HepG2 (cell line): ENCODE results near the gene SUOX. TPM values are rescaled to one million over a fixed set of nuclear protein-coding genes. Genes with fewer than 3 reads are reported as not detected.

Experiments
- FOXK1 ChIP-seq: sonication (generic); formaldehyde crosslinking; IDR thresholded peaks from 2 replicates; pipeline ENCODE4 v1.4.0; 2020; ENCODE audit warnings: low read depth, missing genetic modification reagents, borderline replicate concordance
- MEF2D ChIP-seq: sonication (generic); formaldehyde crosslinking; IDR thresholded peaks from 2 replicates; pipeline ENCODE4 v1.5.1; 2020; ENCODE audit warnings: mild to moderate bottlenecking, missing genetic modification reagents
- MTA3 ChIP-seq: sonication (generic); formaldehyde crosslinking; IDR thresholded peaks from 2 replicates; pipeline ENCODE4 v1.4.0; 2020; ENCODE audit warnings: missing genetic modification reagents
- NONO ChIP-seq, 2 experiments: fragments of 450-650 bp in 1 of 2; sonication (generic) in 1 of 2; formaldehyde crosslinking in 1 of 2; IDR thresholded peaks in 1 of 2; conservative IDR thresholded peaks in 1 of 2; 2 replicates each; pipeline versions ENCODE4 v1.6.1 to v1.8.0; 2017 to 2022; ENCODE audit warnings: mild to moderate bottlenecking in 1 of 2, missing genetic modification reagents in 1 of 2, moderate library complexity in 1 of 2
- POLR2A ChIP-seq, 2 experiments: IDR thresholded peaks; 2 replicates each; pipeline ENCODE4 v1.6.1; 2011; ENCODE audit warnings: low read depth in 2 of 2, low read length in 2 of 2, mild to moderate bottlenecking in 1 of 2, moderate library complexity in 1 of 2; ENCODE audit not compliant: insufficient read depth in 1 of 2
- SALL1 ChIP-seq: sonication (generic); formaldehyde crosslinking; IDR thresholded peaks from 2 replicates; pipeline ENCODE4 v1.8.0; 2022; ENCODE audit warnings: mild to moderate bottlenecking, missing genetic modification reagents
- TAF1 ChIP-seq: sonication (generic); formaldehyde crosslinking; IDR thresholded peaks from 2 replicates; pipeline ENCODE4 v1.4.0; 2020; ENCODE audit warnings: missing genetic modification reagents
- ZBTB1 ChIP-seq: sonication (generic); formaldehyde crosslinking; IDR thresholded peaks from 2 replicates; pipeline ENCODE4 v1.4.0; 2020; ENCODE audit warnings: missing genetic modification reagents, borderline replicate concordance
- ZFX ChIP-seq: sonication (generic); formaldehyde crosslinking; IDR thresholded peaks from 2 replicates; pipeline ENCODE4 v1.4.0; 2020; ENCODE audit warnings: mild to moderate bottlenecking, low read depth, missing genetic modification reagents, moderate library complexity
- ZNF17 ChIP-seq: sonication (generic); formaldehyde crosslinking; IDR thresholded peaks from 2 replicates; pipeline ENCODE4 v1.5.0; 2020; ENCODE audit warnings: mild to moderate bottlenecking, missing genetic modification reagents
- ZNF335 ChIP-seq: sonication (generic); formaldehyde crosslinking; IDR thresholded peaks from 2 replicates; pipeline ENCODE4 v1.4.0; 2020; ENCODE audit warnings: missing genetic modification reagents
- ZNF547 ChIP-seq: sonication (generic); formaldehyde crosslinking; IDR thresholded peaks from 2 replicates; pipeline ENCODE4 v1.5.1; 2020; ENCODE audit warnings: mild to moderate bottlenecking, missing genetic modification reagents
- ZNF839 ChIP-seq: sonication (generic); formaldehyde crosslinking; IDR thresholded peaks from 2 replicates; pipeline ENCODE4 v1.4.0; 2020; ENCODE audit warnings: missing genetic modification reagents, mild to moderate bottlenecking, borderline replicate concordance
- ZNF891 ChIP-seq: sonication (generic); formaldehyde crosslinking; IDR thresholded peaks from 2 replicates; pipeline ENCODE4 v1.5.0; 2020; ENCODE audit warnings: mild to moderate bottlenecking, missing genetic modification reagents
- polyA plus RNA-seq, 8 experiments: library from polyadenylated mRNA; depleted of rRNA in 3 of 8; stranded (reverse) in 7 of 8; unstranded in 1 of 8; fragments of >200 nt; fragmentation: Illumina TruSeq in 4 of 8; extraction: Trizol in 4 of 8; gene quantifications; 2 replicates each; pipeline versions ENCODE4 v1.2.1 to v1.2.3, GENCODE V29; 2011 to 2016; ENCODE audit warnings: low read depth in 4 of 8, missing spikeins in 1 of 8, mixed read lengths in 1 of 8; ENCODE audit not compliant: insufficient read depth in 1 of 8
- total RNA-seq, 5 experiments: library from RNA; depleted of rRNA; stranded (reverse); fragments of >200 nt; fragmentation: Illumina TruSeq; extraction: Trizol; gene quantifications; 2 replicates each; pipeline ENCODE4 v1.2.3, GENCODE V29; 2016; ENCODE audit warnings: low read depth in 1 of 5
- TF ChIP-seq, protein P1 (sequence below): sonication (generic); formaldehyde crosslinking; IDR thresholded peaks from 2 replicates; pipeline ENCODE4 v1.5.1; 2020; ENCODE audit warnings: missing genetic modification reagents, mild to moderate bottlenecking, borderline replicate concordance
- TF ChIP-seq, protein P2 (sequence below): fragments of 450-650 bp; IDR thresholded peaks from 2 replicates; pipeline ENCODE4 v1.6.1; 2017; ENCODE audit warnings: mild to moderate bottlenecking
- TF ChIP-seq, protein P3 (sequence below): sonication (generic); formaldehyde crosslinking; IDR thresholded peaks from 2 replicates; pipeline ENCODE4 v1.5.1; 2020; ENCODE audit warnings: missing genetic modification reagents, mild to moderate bottlenecking, borderline replicate concordance
- TF ChIP-seq, protein P4 (sequence below): sonication (generic); formaldehyde crosslinking; conservative IDR thresholded peaks from 2 replicates; pipeline ENCODE4 v1.8.1; 2023; ENCODE audit warnings: missing genetic modification reagents
- TF ChIP-seq, protein P5 (sequence below): sonication (generic); formaldehyde crosslinking; IDR thresholded peaks from 2 replicates; pipeline ENCODE4 v1.8.0; 2022; ENCODE audit warnings: mild to moderate bottlenecking, missing genetic modification reagents, moderate library complexity

The SUOX gene
- total and polyA plus RNA-seq, 2 of the 13 experiments (the other 11 are each of a cell fraction or from before 2014, with no cell fraction given), result 23.9 to 25.9 TPM

DNA sequence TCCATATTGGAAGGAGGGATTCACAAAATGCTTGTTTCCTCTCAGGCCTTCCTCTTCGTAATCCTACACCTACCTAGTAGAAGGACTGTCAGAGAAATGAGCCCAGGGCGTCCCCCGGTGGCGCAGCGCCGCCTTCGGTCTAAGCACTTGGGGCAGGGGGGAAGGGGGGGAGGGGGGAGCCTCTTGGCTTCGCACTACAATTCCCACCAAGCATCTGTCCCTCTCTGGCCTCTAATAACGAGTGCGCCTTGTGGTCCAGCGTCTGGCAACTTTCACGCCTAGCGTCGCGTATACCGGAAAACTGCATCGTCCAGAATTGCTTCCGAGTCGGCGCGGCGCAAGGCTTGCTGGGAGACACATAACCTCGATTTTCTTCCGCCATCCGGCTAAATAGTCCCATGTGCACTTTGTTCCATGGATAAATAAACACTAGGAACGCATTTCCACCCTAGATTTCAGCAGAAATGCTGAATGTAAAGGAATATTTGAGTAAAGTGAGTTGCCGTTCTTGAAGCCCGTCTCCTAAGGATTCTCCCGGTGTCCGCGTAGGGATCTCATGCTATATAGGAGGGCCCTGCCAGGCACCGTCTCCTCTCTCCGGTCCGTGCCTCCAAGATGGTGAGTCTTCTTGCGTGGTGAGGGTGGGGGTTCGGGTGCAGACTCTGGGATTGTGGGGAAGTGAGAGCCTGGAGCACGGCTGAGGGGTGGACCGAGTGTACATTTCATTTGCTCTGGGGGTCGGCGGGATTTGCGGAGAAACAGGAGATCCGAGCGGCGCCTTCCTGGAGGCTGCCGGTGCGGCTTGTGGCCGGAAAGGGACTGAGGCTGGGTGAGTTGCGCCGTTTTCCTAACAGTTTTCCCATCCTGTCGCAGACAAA is 44.7 kb downstream of the SUOX start, which contains the start of gene RPS26 (continued):
- peak; percentile 94 for TF ChIP-seq TAF1
- no peak for TF ChIP-seq ZNF17
- no peak for TF ChIP-seq MEF2D (CRISPR knock-in tag)
- TF ChIP-seq, protein P1, sequence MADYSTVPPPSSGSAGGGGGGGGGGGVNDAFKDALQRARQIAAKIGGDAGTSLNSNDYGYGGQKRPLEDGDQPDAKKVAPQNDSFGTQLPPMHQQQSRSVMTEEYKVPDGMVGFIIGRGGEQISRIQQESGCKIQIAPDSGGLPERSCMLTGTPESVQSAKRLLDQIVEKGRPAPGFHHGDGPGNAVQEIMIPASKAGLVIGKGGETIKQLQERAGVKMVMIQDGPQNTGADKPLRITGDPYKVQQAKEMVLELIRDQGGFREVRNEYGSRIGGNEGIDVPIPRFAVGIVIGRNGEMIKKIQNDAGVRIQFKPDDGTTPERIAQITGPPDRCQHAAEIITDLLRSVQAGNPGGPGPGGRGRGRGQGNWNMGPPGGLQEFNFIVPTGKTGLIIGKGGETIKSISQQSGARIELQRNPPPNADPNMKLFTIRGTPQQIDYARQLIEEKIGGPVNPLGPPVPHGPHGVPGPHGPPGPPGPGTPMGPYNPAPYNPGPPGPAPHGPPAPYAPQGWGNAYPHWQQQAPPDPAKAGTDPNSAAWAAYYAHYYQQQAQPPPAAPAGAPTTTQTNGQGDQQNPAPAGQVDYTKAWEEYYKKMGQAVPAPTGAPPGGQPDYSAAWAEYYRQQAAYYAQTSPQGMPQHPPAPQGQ (CRISPR knock-in tag), result no peak
- peak; percentile 67 for TF ChIP-seq SALL1 (CRISPR knock-in tag)
- TF ChIP-seq ZNF891, result peak; percentile 36; the same call in 1 of the 2 replicates
- TF ChIP-seq ZNF839 (CRISPR knock-in tag), result 0 out of 2 replicates have a peak, but pooled peaks have one; percentile 51
- TF ChIP-seq, protein P2, sequence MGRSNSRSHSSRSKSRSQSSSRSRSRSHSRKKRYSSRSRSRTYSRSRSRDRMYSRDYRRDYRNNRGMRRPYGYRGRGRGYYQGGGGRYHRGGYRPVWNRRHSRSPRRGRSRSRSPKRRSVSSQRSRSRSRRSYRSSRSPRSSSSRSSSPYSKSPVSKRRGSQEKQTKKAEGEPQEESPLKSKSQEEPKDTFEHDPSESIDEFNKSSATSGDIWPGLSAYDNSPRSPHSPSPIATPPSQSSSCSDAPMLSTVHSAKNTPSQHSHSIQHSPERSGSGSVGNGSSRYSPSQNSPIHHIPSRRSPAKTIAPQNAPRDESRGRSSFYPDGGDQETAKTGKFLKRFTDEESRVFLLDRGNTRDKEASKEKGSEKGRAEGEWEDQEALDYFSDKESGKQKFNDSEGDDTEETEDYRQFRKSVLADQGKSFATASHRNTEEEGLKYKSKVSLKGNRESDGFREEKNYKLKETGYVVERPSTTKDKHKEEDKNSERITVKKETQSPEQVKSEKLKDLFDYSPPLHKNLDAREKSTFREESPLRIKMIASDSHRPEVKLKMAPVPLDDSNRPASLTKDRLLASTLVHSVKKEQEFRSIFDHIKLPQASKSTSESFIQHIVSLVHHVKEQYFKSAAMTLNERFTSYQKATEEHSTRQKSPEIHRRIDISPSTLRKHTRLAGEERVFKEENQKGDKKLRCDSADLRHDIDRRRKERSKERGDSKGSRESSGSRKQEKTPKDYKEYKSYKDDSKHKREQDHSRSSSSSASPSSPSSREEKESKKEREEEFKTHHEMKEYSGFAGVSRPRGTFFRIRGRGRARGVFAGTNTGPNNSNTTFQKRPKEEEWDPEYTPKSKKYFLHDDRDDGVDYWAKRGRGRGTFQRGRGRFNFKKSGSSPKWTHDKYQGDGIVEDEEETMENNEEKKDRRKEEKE, result no peak
- peak; percentile 76; the same call in 1 of the 2 replicates for TF ChIP-seq FOXK1
- TF ChIP-seq, protein P3, sequence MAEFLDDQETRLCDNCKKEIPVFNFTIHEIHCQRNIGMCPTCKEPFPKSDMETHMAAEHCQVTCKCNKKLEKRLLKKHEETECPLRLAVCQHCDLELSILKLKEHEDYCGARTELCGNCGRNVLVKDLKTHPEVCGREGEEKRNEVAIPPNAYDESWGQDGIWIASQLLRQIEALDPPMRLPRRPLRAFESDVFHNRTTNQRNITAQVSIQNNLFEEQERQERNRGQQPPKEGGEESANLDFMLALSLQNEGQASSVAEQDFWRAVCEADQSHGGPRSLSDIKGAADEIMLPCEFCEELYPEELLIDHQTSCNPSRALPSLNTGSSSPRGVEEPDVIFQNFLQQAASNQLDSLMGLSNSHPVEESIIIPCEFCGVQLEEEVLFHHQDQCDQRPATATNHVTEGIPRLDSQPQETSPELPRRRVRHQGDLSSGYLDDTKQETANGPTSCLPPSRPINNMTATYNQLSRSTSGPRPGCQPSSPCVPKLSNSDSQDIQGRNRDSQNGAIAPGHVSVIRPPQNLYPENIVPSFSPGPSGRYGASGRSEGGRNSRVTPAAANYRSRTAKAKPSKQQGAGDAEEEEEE (CRISPR knock-in tag), result peak; percentile 41; the same call in 1 of the 2 replicates
- TF ChIP-seq, protein P4, sequence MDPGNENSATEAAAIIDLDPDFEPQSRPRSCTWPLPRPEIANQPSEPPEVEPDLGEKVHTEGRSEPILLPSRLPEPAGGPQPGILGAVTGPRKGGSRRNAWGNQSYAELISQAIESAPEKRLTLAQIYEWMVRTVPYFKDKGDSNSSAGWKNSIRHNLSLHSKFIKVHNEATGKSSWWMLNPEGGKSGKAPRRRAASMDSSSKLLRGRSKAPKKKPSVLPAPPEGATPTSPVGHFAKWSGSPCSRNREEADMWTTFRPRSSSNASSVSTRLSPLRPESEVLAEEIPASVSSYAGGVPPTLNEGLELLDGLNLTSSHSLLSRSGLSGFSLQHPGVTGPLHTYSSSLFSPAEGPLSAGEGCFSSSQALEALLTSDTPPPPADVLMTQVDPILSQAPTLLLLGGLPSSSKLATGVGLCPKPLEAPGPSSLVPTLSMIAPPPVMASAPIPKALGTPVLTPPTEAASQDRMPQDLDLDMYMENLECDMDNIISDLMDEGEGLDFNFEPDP, result no peak
- no peak for TF ChIP-seq NONO (IDR thresholded peaks at IDR 0.05)
- peak; percentile 78 for TF ChIP-seq NONO (CRISPR knock-in tag; conservative IDR thresholded peaks at IDR 0.05)
- TF ChIP-seq POLR2A (IDR thresholded peaks at IDR 0.05; ENCODE audit: insufficient read depth in 1 of 2, low read depth in 2 of 2, low read length in 2 of 2), result peak; percentile 98 to 99
- 0 out of 2 replicates have a peak, but pooled peaks have one; percentile 42 for TF ChIP-seq ZBTB1
- TF ChIP-seq ZNF547, result no peak; the same call in 1 of the 2 replicates
- no peak for TF ChIP-seq MTA3 (CRISPR knock-in tag)
- peak; percentile 80 for TF ChIP-seq ZNF335 (CRISPR knock-in tag)
- peak; percentile 81 for TF ChIP-seq ZFX (CRISPR knock-in tag)
- TF ChIP-seq, protein P5, sequence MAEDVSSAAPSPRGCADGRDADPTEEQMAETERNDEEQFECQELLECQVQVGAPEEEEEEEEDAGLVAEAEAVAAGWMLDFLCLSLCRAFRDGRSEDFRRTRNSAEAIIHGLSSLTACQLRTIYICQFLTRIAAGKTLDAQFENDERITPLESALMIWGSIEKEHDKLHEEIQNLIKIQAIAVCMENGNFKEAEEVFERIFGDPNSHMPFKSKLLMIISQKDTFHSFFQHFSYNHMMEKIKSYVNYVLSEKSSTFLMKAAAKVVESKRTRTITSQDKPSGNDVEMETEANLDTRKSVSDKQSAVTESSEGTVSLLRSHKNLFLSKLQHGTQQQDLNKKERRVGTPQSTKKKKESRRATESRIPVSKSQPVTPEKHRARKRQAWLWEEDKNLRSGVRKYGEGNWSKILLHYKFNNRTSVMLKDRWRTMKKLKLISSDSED, result no peak
